DMS53 treated with DMSO at 0.1 percent for 48 hours (cell line): ENCODE data around the gene PIAS4.

ENCODE experiments used
- DNase-seq: peaks from one replicate; lab custom pipeline; 2025; ENCODE audit not compliant: unreplicated experiment; lab: John Stamatoyannopoulos, UW

The PIAS4 gene

GRCh38 chr19:4042064-4042730, 34.7 kb downstream of the PIAS4 start:
- DNase-seq: no peak

- DNase-seq: no peak
These were observed 35.2 kb downstream of the PIAS4 start for GRCh38 chr19:4042731-4043082.

- DNase-seq: no peak
These were observed 35.9 kb downstream of the PIAS4 start for GRCh38 chr19:4043401-4043800.

- DNase-seq: no peak
These were observed 36.6 kb downstream of the PIAS4 start for GRCh38 chr19:4043966-4044715.

GRCh38 chr19:4044990-4045465, 37.5 kb downstream of the PIAS4 start:
- DNase-seq: no peak

GRCh38 chr19:4045597-4046361, 38.2 kb downstream of the PIAS4 start:
- no peak for DNase-seq

GRCh38 chr19:4046362-4046691, 38.8 kb downstream of the PIAS4 start:
- no peak for DNase-seq

- DNase-seq: no peak
These were observed 39.6 kb downstream of the PIAS4 start for GRCh38 chr19:4046946-4047683.

- DNase-seq: no peak
These were observed 41.9 kb downstream of the PIAS4 start for GRCh38 chr19:4049432-4049831.

- no peak for DNase-seq
These were observed 43.9 kb downstream of the PIAS4 start for GRCh38 chr19:4051175-4052101.

GRCh38 chr19:4052114-4052992, 44.8 kb downstream of the PIAS4 start:
- DNase-seq: no peak

GRCh38 chr19:4052993-4053422, 45.5 kb downstream of the PIAS4 start:
- DNase-seq: no peak

GRCh38 chr19:4053423-4054324, 46.1 kb downstream of the PIAS4 start:
- no peak for DNase-seq

GRCh38 chr19:4054441-4055208, 47.1 kb downstream of the PIAS4 start:
- DNase-seq: no peak

- no peak for DNase-seq
These were observed 47.6 kb downstream of the PIAS4 start for GRCh38 chr19:4055209-4055552.

GRCh38 chr19:4057931-4058692, 50.6 kb downstream of the PIAS4 start:
- no peak for DNase-seq
